H1 (cell line): Measurements from ENCODE around the gene STAU1. TPM values are rescaled to one million over a fixed set of nuclear protein-coding genes. Genes with fewer than 3 reads are reported as not detected.

Experiments used
- KDM4A ChIP-seq: IDR thresholded peaks from one replicate; pipeline ENCODE4 v1.7.1; 2012; ENCODE audit warnings: low read depth, mild to moderate bottlenecking, moderate library complexity, low read length, inconsistent platforms; ENCODE audit not compliant: severe bottlenecking
- SUZ12 ChIP-seq: fragments of 200-600 bp; sonication (generic); IDR thresholded peaks from 2 replicates; pipeline ENCODE4 v1.6.1; 2012; ENCODE audit warnings: mild to moderate bottlenecking, inconsistent platforms, low read length, moderate library complexity, mixed read lengths
- TCF12 ChIP-seq: IDR thresholded peaks from 2 replicates; pipeline ENCODE4 v1.6.1; 2011; ENCODE audit warnings: low read depth, mild to moderate bottlenecking, low read length
- polyA plus RNA-seq, 7 experiments: library from polyadenylated mRNA; depleted of rRNA in 3 of 7; stranded (reverse) in 5 of 7; unstranded in 2 of 7; fragments of >200 nt in 5 of 7; fragments of 200-250 nt in 2 of 7; gene quantifications; 1 replicate in 5 of 7; 2 replicates in 1 of 7; 4 replicates in 1 of 7; pipeline versions ENCODE4 v1.2.1 to v1.2.3, GENCODE V29; 2011 to 2013; ENCODE audit warnings: missing spikeins in 2 of 7, mixed read lengths in 2 of 7
- total RNA-seq: library from RNA; stranded (reverse); fragmentation: NEBNext Ultra II Directional; extraction: Animal tissue kit (Norgen Biotek cat#: 25700); gene quantifications from 2 replicates; pipeline ENCODE4 v1.2.1, GENCODE V29; 2021

Gene STAU1
- total and polyA plus RNA-seq, 2 of the 8 experiments (the other 6 are each of a cell fraction or from before 2014, with no cell fraction given) = 41.4 to 107 TPM

- TF ChIP-seq KDM4A (no peak), TCF12 (no peak), SUZ12 (no peak)
- TF ChIP-seq, all 59 proteins: peak for 0
Measured at GRCh38 chr20:49133571-49133970, 54.6 kb downstream of the STAU1 start (continued).
